ENCODE measurements around the gene ST3GAL3. TPM values are rescaled to one million over a fixed set of nuclear protein-coding genes. Genes with fewer than 3 reads are reported as not detected.

Gene ST3GAL3
- total and polyA plus RNA-seq, 2 experiments from 2014 or later, result 4.5 to 7.0 TPM

GRCh38 chr1:43881415-43881814 is 174.1 kb downstream of the ST3GAL3 start:
- no peak overlapping the region for H3K4me3 ChIP-seq
- no peak overlapping the region for H2AFZ ChIP-seq
- Mint-ChIP-seq H3K4me3 (no peak overlapping the region), H3K4me1 (peaks cover 24% of the 10 kb centered on the region), H3K27ac (no peak overlapping the region), H3K36me3 (ENCODE audit: low read depth) (no peaks in the 10 kb centered on the region), H3K9me3 (no peaks in the 10 kb centered on the region; the same call in 2 of the 3 replicates), H3K27me3 (ENCODE audit: insufficient read depth, low read depth, poor library complexity) (peaks cover 2% of the 10 kb centered on the region)
- ATAC-seq (peak; percentile 50), DNase-seq (ENCODE audit: low spot score) (peak; percentile 49)
- no peaks in the 10 kb centered on the region for H4K20me1 ChIP-seq (replicated peaks; ENCODE audit: insufficient read depth)
- no peaks in the 10 kb centered on the region for H3F3A ChIP-seq (replicated peaks; ENCODE audit: low read depth)
- H3K27me3 ChIP-seq (ENCODE audit: insufficient read depth), result no peaks in the 10 kb centered on the region
- no peaks in the 10 kb centered on the region for H3K36me3 ChIP-seq (ENCODE audit: insufficient read depth)
- H3K4me1 ChIP-seq (ENCODE audit: insufficient read depth), result peaks cover 23% of the 10 kb centered on the region
- TF ChIP-seq ZNF114 (CRISPR knock-in tag; IDR thresholded peaks at IDR 0.05) (no peak), EZH2phosphoT487 (IDR thresholded peaks at IDR 0.05; ENCODE audit: unreplicated experiment) (no peak), CTCF (conservative IDR thresholded peaks at IDR 0.05; ENCODE audit: low read depth in 2 of 2) (peak; percentile 6 to 42; a peak in 1 of 4 replicates)
- no peak overlapping the region for H3K4me2 ChIP-seq
- H3K79me2 ChIP-seq (replicated peaks; ENCODE audit: insufficient read depth), result no peaks in the 10 kb centered on the region
- H3K9me2 ChIP-seq (ENCODE audit: insufficient read depth), result peaks cover 4% of the 10 kb centered on the region; the same call in 1 of the 2 replicates
- no peak overlapping the region for H3K27ac ChIP-seq (ENCODE audit: low read depth)

DNA sequence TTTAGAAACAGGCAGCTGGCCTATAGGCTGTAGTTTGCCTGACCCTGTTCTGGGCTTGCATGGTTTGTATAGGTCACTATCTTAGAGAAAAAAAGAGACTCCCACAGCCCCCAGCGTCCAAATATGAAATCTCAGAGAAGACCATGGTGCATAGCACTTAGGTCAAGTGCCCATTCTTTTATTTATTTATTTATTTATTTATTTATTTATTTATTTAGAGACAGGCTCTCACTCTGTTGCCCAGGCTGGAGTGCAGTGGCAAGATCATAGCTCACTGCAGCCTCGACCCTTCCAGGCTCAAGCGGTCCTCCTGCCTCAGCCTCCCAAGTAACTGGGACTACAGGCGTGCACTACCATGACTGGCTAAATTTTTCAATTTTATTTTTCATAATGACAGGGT is 175.4 kb downstream of the ST3GAL3 start:
- peaks cover 24% of the 10 kb centered on the region for H3K4me1 Mint-ChIP-seq
- no peaks in the 10 kb centered on the region for H3K36me3 ChIP-seq (ENCODE audit: insufficient read depth)
- H3K27ac Mint-ChIP-seq, result no peak overlapping the region
- no peaks in the 10 kb centered on the region for H3K27me3 ChIP-seq (ENCODE audit: insufficient read depth)
- peaks cover 2% of the 10 kb centered on the region for H3K27me3 Mint-ChIP-seq (ENCODE audit: insufficient read depth, low read depth, poor library complexity)
- no peak overlapping the region for H2AFZ ChIP-seq
- H3K4me2 ChIP-seq, result no peak overlapping the region
- no peaks in the 10 kb centered on the region for H3K36me3 Mint-ChIP-seq (ENCODE audit: low read depth)
- peaks cover 30% of the 10 kb centered on the region for H3K4me1 ChIP-seq (ENCODE audit: insufficient read depth)
- no peaks in the 10 kb centered on the region for H4K20me1 ChIP-seq (replicated peaks; ENCODE audit: insufficient read depth)
- no peak overlapping the region for H3K27ac ChIP-seq (ENCODE audit: low read depth)
- ATAC-seq (no peak), DNase-seq (ENCODE audit: low spot score) (no peak)
- no peaks in the 10 kb centered on the region for H3K79me2 ChIP-seq (replicated peaks; ENCODE audit: insufficient read depth)
- H3F3A ChIP-seq (replicated peaks; ENCODE audit: low read depth), result no peaks in the 10 kb centered on the region
- no peaks in the 10 kb centered on the region; the same call in 2 of the 3 replicates for H3K9me3 Mint-ChIP-seq
- H3K9me2 ChIP-seq (ENCODE audit: insufficient read depth), result peaks cover 12% of the 10 kb centered on the region
- H3K4me3 ChIP-seq, result no peak overlapping the region
- no peak overlapping the region for H3K4me3 Mint-ChIP-seq
- TF ChIP-seq CTCF (conservative IDR thresholded peaks at IDR 0.05; ENCODE audit: low read depth in 2 of 2) (no peak), NANOG (IDR thresholded peaks at IDR 0.05; ENCODE audit: borderline replicate concordance) (no peak), JUNB (IDR thresholded peaks at IDR 0.05; ENCODE audit: unreplicated experiment) (no peak), REST (IDR thresholded peaks at IDR 0.05; ENCODE audit: unreplicated experiment) (no peak), STAT1 (IDR thresholded peaks at IDR 0.05; ENCODE audit: unreplicated experiment) (no peak)
- TF ChIP-seq, protein P1, sequence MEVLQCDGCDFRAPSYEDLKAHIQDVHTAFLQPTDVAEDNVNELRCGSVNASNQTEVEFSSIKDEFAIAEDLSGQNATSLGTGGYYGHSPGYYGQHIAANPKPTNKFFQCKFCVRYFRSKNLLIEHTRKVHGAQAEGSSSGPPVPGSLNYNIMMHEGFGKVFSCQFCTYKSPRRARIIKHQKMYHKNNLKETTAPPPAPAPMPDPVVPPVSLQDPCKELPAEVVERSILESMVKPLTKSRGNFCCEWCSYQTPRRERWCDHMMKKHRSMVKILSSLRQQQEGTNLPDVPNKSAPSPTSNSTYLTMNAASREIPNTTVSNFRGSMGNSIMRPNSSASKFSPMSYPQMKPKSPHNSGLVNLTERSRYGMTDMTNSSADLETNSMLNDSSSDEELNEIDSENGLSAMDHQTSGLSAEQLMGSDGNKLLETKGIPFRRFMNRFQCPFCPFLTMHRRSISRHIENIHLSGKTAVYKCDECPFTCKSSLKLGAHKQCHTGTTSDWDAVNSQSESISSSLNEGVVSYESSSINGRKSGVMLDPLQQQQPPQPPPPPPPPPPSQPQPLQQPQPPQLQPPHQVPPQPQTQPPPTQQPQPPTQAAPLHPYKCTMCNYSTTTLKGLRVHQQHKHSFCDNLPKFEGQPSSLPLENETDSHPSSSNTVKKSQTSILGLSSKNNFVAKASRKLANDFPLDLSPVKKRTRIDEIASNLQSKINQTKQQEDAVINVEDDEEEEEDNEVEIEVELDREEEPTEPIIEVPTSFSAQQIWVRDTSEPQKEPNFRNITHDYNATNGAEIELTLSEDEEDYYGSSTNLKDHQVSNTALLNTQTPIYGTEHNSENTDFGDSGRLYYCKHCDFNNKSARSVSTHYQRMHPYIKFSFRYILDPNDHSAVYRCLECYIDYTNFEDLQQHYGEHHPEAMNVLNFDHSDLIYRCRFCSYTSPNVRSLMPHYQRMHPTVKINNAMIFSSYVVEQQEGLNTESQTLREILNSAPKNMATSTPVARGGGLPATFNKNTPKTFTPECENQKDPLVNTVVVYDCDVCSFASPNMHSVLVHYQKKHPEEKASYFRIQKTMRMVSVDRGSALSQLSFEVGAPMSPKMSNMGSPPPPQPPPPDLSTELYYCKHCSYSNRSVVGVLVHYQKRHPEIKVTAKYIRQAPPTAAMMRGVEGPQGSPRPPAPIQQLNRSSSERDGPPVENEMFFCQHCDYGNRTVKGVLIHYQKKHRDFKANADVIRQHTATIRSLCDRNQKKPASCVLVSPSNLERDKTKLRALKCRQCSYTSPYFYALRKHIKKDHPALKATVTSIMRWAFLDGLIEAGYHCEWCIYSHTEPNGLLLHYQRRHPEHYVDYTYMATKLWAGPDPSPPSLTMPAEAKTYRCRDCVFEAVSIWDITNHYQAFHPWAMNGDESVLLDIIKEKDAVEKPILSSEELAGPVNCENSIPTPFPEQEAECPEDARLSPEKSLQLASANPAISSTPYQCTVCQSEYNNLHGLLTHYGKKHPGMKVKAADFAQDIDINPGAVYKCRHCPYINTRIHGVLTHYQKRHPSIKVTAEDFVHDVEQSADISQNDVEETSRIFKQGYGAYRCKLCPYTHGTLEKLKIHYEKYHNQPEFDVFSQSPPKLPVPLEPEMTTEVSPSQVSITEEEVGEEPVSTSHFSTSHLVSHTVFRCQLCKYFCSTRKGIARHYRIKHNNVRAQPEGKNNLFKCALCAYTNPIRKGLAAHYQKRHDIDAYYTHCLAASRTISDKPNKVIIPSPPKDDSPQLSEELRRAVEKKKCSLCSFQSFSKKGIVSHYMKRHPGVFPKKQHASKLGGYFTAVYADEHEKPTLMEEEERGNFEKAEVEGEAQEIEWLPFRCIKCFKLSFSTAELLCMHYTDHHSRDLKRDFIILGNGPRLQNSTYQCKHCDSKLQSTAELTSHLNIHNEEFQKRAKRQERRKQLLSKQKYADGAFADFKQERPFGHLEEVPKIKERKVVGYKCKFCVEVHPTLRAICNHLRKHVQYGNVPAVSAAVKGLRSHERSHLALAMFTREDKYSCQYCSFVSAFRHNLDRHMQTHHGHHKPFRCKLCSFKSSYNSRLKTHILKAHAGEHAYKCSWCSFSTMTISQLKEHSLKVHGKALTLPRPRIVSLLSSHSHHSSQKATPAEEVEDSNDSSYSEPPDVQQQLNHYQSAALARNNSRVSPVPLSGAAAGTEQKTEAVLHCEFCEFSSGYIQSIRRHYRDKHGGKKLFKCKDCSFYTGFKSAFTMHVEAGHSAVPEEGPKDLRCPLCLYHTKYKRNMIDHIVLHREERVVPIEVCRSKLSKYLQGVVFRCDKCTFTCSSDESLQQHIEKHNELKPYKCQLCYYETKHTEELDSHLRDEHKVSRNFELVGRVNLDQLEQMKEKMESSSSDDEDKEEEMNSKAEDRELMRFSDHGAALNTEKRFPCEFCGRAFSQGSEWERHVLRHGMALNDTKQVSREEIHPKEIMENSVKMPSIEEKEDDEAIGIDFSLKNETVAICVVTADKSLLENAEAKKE (CRISPR knock-in tag; IDR thresholded peaks at IDR 0.05), result no peak

Data from GM23338 (cell line).